ENCODE results near the gene ZFAND3.

Gene ZFAND3

GRCh38 chr6:37977715-37978114, 158.2 kb downstream of the ZFAND3 start:
- DNase-seq (ENCODE audit: extremely low read depth, low read depth), result no peak
- no peak for TF ChIP-seq CTCF (IDR thresholded peaks at IDR 0.05; ENCODE audit: low read depth, low read length)

- no peak for DNase-seq (ENCODE audit: extremely low read depth, low read depth)
- no peak for TF ChIP-seq CTCF (IDR thresholded peaks at IDR 0.05; ENCODE audit: low read depth, low read length)
These were observed 160.1 kb downstream of the ZFAND3 start for GRCh38 chr6:37979392-37980221.

GRCh38 chr6:37980222-37980595, 160.7 kb downstream of the ZFAND3 start:
- no peak for TF ChIP-seq CTCF (IDR thresholded peaks at IDR 0.05; ENCODE audit: low read depth, low read length)
- DNase-seq (ENCODE audit: extremely low read depth, low read depth), result no peak

GRCh38 chr6:37981626-37982025, 162.1 kb downstream of the ZFAND3 start:
- DNase-seq (ENCODE audit: extremely low read depth, low read depth), result no peak
- TF ChIP-seq CTCF (IDR thresholded peaks at IDR 0.05; ENCODE audit: low read depth, low read length), result no peak

- TF ChIP-seq CTCF (IDR thresholded peaks at IDR 0.05; ENCODE audit: low read depth, low read length), result no peak
- no peak for DNase-seq (ENCODE audit: extremely low read depth, low read depth)
These were observed 162.8 kb downstream of the ZFAND3 start for GRCh38 chr6:37982317-37982716.

GRCh38 chr6:37983720-37984501, 164.4 kb downstream of the ZFAND3 start:
- TF ChIP-seq CTCF (IDR thresholded peaks at IDR 0.05; ENCODE audit: low read depth, low read length), result no peak
- DNase-seq (ENCODE audit: extremely low read depth, low read depth), result no peak

- DNase-seq (ENCODE audit: extremely low read depth, low read depth), result no peak
- TF ChIP-seq CTCF (IDR thresholded peaks at IDR 0.05; ENCODE audit: low read depth, low read length), result no peak
These were observed 165.1 kb downstream of the ZFAND3 start for GRCh38 chr6:37984578-37984977.

Data from AG09319 (cell line).